CD4-positive, alpha-beta T cell treated with Interleukin-1 beta for 1 hour (primary cell): ENCODE measurements around the gene CORO1A.
"Not testable (repeated sequence)": the region's sequence is repeated elsewhere in the genome, so short reads cannot be mapped to it uniquely, and the experiment has no call there.

ENCODE experiments used
- DNase-seq, 2 donors: peaks; one replicate each; pipeline ENCODE4 v3.0.0-alpha.2; 2020 to 2022

The CORO1A gene

DNA sequence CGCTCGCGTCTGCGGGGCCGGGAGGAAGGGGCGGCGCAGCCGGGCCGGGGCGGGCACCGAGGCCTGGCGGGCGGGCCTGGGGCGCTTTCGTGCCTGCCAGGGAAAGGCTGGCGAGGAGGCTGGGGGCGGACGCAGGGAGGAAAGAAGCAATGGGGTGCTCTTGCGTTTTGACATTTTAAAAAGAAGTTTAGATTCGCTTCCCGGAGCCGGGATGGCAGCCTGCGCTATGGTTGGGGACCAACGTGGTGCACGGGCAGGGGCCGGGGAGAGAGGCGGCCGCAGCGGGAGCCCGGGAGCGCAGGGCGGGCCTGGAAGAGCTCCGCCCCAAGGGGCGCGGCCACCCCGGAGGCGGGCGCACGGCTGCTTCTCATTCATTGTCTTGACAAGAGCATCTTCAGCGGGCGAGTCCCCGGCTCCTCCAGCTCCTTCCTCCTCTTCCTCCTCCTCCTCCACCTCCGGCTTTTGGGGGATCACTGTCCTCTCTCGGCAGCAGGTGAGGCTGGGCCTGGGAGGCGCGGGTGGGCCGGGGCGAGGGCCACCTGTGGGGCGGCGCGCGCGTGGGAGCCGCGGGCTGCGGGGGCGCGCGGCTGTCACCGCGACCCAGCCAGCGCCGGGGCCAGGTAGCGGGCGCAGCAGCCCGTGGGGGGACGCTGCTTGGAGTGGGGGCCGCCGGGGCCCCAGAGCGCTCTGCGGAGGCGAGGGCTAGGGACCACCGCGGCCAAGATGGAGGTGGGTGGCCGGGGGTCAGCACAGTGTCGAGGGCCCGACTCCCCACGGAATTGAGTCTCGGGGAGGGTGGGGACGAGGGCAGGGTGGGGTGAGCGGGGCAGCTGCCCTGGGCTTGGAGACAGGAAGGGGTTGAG is at the start of gene CORO1A:
Gene CORO1A, plus strand, starts transcription at position 370 of the 863 bp plus-strand sequence. CDS start 1,608 bp downstream, outside the sequence.
- peak; percentile 80 to 83 for DNase-seq

DNA sequence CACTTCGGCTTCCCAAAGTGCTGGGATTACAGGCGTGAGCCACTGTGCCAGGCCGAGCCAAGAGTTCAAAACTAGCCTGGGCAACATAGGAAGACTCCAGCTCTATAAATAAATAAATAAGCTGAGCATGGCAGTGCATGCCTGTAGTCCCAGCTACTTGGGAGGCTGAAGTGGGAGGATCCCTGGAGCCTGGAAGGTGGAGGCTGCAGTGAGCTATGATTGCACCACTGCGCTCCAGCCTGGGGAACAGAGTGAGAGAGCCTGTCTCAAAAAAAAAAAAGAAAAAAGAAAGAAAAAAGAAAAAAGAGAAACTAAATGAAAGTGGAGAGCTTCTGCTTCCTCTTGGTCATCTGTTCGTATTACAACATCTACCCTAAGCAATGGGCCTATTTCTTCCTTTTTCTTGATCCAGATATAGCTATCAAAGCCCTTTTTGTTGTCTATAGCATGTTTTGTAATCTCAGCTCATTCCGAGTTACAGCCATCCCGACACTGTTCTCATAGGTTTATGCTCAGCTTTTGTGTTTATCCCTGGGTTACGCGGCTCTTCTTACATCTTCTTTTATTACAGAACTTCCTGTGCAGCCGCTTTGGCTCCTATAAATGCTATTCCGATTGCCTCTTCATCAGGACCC is 46.3 kb upstream of the CORO1A start:
- DNase-seq: no peak

DNA sequence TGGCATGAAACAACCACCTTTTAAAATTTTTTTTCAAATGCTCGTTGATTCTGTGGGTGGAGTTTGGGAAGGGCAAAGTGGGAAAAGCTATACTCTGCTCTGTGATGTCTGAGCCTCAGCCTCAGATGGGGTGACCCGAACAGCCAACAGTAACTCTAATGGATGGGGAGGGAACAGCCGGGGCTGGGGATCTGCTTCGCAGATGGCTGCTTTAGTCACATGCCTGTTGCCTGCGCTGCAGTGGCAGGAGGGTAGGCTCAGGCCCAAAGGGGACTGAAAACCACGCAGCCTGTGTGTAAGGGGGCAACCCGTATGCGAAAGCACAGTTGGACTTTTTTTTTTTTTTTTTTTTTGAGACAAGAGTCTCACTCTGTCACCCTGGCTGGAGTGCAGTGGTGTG is 45.5 kb upstream of the CORO1A start:
- no peak for DNase-seq

DNA sequence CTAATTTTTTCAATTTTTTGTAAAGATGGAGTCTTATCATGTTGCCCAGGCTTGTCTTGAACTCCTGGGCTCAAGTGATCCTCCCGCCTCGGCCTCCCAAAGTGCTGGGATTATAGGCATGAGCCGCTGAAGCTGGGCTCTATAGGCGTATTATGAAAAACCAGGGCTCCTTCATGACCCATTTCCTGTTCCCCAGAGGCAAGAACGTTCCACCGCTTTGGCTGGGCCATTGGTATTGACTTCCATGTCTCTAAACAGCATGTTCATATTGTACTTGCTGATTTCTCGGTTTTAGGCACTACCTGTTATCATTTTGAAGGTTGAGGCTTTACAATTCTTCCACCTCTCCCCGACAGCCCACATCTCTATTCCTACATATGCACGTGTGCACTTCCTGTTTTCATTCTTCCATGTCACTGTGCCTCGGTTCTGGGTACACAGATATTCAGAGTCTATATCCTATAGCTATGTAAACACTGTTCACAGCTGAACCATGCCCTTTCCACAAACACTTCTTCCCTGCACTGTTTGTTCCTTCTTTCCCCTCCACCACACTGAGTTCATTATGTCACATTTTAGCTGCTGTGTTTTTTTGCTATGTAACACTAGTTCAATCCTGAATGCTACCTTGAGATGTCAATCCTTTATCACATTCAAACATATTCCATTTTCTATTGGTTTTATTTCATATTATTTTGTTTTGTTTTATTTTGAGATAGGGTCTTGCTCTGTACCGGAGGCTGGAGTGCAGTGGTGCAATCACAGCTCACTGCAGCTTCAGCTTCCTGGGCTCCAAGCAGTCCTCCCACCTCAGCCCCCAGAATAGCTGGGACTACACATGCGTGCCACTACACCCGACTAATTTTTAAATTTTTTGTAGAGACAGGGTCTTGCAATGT is 43.6 kb upstream of the CORO1A start:
- no peak for DNase-seq

DNA sequence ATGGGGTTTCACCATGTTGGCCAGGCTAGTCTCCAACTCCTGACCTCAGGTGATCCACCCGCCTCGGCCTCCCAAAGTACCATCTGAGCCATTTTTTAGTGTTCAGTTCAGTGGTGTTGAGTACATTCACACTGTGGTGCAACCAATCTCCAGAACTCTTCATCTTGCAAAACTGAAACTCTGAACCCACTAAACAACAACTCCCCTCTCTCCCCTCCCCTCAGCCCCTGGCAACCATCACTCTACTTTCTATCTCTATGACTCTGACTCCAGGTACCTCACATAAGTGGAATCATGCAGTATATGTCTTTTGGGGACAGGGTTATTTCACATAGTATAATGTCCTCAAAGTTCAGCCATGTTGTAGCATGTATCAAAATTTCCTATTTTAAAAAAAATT is 41.7 kb upstream of the CORO1A start:
- no peak for DNase-seq

DNA sequence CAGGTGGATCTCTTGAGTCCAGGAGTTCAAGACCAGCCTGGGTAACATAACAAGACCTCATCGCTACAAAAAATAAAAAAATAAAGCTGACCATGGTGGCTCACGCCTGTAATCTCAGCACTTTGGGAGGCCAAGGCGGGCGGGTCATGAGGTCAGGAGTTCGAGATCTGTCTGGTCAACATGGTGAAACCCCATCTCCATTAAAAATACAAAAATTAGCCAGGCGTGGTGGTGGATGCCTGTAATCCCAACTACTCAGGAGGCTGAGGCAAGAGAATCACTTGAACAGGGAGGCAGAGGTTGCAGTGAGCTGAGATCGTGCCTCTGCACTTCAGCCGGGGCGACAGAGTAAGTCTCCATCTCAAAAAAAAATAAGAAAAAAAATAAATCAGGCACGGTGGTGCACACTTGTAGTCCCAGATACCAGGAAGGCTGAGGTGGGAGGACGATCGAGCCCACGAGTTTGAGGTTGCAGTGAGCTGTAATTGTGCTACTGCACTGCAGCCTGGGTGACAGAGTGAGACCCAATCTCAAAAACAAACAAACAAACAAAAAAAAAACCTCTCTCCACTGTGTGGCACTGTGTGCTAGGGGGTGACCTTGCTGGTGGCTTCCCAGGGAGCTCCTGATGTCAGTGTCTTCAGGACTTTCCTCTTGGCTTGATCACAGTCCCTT is 40.6 kb upstream of the CORO1A start:
- DNase-seq: peak; percentile 40 to 42

DNA sequence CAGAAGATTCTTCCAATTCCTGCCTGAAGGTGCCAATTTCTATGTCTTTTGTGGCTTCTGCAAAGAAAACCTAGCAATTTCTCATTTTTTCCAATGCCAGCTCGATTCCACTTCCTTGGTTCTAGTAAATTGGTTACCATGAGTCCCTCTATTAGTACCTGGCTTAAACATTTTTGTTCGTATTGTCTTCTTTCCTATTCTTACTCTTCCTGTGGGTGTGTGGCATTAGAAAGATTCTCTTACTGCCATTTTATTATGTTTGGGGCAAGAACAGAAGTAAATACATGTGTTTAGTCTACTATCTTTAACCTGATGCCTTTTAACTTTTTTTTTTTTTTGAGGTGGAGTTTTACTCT is 40.1 kb upstream of the CORO1A start:
- DNase-seq: no peak

DNA sequence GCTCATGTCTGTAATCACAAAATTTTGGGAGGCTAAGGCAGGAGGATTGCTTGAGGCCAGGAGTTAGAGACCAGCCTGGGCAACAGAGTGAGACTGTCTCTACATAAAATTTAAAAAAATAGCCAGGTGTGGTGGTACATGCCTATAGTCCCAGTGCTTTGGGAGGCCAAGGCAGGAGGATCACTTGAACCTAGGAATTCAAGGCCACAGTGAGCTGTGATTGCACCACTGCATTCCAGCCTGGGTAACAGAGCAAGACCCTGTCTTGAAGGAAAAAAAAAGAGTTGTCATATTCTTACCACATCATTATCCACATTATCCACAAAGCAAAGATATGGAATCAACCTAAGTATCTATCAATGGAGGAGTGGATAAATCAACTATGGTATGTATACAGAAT is 39.4 kb upstream of the CORO1A start:
- DNase-seq: no peak

DNA sequence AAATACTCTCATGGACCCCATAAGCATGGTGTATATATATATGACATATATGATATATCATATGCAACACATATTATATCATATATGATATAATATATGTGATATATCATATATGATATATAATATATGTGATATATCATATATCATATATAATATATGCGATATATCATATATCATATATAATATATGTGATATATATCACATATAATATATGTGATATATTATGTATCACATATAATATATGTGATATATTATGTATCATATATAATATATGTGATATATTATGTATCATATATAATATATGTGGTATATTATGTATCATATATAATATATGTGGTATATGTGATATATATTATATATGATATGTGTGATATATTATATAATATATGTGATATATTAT is 38.5 kb upstream of the CORO1A start:
- no peak for DNase-seq

DNA sequence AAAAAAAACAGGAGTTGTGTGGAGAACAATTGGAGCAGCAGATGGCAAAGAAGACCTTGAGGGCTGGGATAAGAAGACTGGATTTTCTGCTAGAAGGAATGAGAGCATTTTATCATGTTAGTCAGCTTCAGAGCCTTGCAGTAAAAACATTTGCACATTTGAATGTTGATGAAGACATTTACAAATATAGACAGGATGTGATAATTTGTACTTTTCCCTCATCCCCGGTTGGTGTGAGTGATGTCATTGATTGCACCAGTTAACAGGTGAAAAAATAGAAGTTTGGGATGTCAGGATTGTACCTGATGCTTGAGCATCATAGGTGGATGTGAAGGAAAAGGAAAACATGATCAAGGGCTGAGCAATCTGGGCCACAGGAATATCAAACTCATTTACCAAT is 37.7 kb upstream of the CORO1A start:
- DNase-seq: no peak

DNA sequence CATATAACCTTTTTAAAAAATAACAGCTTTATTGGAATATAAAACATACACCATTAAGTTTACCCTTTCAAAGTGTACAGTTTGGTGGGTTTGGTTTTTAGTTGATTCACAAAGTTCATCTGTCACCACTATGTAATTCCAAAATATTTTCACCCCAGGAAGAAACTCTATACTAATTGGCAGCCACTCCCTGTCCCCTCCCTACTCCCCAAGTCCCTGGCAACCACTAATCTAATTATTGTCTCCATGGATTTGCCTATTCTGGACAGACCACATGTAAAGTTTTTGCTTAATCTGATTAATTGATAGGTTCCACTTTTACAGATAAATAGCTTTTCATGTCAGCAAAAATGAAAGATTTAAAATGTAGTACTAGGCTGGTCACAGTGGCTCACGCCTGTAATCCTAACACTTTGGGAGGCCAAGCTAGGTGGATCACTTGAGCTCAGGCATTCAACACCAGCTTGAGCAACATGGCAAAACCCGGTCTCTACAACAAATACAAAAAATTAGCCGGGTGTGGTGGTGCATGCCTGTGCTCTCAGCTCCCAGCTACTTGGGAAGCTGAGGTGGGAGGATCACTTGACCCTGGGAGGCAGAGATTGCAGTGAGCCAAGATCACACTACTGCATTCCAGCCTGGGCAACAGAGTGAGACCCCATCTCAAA is 35.4 kb upstream of the CORO1A start:
- DNase-seq: no peak

DNA sequence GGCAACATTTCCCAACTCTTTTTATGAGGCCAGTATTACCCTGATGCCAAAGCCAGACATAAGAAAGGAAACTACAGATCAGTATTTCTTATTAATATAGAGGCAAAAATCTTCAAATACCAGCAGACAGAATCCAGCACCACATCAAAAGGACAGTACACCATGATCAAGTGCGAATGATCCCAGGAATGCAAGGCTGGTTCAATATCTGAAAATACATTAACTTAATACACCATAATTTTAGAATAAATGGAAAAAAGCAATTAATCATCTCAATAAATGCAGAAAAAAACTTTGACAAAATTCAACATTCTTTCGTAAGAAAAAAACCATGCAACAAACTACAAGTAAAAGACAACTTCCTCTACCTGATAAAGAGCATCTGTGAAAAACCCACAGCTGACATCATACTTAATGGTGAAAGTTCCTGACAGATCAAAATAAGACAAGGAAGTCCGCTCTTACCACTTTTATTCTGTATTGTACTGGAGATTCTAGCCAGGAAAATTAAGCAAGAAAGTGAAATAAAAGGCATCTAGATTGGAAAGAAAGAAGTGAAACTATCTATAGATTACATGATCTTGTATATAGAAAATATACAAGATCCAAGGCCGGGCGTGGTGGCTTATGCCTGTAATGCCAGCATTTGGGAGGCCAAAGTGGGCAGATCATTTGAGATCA is 34.0 kb upstream of the CORO1A start:
- DNase-seq: no peak

DNA sequence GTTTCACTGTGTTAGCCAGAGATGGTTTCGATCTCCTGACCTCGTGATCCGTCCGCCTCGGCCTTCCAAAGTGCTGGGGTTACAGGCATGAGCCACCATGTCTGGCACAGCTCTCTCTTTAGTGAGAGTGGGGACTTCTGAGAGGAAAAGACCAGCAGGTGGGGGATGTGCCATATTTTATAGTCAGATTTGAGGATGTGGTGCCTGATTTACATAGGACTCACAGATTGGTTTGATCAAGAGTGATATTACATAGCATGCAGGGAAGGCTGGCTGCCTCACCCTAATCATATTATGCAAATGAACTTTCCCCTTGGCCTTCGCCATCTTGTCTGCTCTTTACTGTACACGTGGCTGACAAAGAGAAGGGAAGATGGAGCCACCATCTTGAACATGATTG is 32.3 kb upstream of the CORO1A start:
- DNase-seq: no peak

DNA sequence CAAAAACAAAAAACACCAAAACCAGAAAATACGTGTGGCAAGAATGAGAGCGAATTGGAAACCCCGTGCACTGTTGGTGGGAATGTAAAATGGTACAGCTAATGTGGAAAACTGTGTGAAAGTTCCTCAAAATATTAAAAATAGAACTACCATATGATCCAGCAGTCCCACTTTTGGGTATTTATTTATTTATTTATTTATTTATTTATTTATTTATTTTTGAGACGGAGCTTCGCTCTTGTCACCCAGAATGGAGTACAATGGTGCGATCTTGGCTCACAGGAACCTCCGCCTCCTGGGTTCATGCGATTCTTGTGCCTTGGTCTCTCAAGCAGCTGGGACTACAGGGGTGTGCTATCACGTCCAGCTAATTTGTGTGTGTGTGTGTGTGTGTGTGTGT is 30.9 kb upstream of the CORO1A start:
- no peak for DNase-seq

DNA sequence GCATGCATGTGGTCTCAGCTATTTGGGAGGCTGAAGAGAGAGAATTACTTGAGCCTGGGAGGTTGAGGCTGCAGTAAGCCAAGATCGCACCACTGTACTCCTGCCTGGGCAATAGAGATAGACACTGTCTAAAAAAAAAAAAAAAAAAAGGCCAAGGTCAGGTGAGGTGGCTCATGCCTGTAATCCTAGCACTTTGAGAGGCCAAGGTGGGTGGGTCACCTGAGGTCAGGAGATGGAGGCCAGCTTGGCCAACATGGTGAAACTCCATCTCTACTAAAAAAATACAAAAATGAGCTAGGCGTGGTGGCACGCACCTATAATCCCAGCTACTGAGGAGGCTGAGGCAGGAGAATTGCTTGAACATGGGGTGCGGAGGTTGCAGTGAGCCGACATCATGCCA is 28.2 kb upstream of the CORO1A start:
- DNase-seq: no peak

DNA sequence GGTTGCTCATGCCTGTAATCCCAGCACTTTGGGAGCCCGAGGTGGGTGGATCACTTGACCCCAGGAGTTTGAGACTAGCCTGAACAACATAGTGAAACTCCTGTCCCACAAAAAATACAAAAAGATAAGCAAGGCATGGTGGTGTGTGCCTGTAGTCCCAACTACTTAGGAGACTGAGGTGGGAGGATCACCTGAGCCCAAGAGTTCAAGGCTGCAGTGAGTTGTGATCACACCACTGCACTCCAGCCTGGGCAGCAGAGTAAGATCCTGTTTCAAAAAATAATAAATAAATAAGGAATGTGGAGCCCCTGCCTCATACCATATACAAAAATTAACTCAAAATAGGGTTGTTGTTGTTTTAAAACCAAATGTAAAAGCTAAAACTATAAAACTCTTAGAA is 26.2 kb upstream of the CORO1A start:
- DNase-seq: no peak

DNA sequence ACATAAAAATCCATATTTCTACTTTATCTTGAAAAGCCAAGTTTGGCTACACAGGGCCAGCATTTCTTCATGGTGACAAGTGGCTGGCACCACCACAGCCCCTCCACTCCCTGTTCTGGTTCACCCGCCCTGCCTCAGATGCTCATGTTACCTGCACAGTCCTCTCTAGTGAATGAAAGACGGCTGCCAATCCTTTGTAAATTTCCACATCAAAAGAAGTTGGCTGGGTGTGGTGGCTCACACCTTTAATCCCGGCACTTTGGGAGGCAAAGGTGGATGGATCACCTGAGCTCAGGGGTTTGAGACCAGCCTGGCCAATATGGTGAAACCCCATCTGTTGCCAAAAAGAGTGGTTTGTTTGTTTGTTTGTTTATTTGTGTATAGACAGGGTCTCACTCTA is 19.9 kb upstream of the CORO1A start:
- no peak for DNase-seq

DNA sequence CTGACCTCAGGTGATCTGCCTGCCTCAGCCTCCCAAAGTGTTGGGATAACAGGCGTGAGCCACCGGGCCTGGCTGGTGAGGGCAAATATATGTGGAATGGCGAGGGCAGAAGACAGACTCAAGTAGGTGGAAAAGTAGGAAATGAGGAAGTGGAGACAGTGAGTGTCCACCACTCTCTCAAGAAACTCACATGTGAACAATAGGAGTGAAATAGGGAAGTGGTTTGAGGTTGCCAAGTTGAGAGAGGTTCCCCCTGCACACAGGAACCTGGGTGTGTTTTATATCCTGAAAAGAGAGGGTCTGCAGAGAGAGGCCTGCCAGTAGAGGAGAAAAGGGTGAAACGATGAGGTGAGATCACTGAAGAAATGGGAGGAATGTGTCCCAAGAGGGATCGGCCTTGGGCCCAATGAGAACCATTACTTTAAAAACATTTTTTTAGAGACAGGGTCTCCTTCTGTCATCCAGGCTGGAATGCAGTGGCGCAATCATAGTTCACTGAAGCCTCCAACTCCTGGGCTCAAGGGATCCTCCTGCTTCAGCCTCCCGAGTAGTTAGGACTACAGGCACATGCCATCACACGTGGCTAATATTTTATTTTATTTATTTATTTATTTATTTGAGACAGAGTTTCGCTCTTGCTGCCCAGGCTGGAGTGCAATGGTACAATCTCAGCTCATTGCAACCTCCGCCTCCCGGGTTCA is 17.1 kb upstream of the CORO1A start:
- peak; percentile 27 to 51 for DNase-seq

DNA sequence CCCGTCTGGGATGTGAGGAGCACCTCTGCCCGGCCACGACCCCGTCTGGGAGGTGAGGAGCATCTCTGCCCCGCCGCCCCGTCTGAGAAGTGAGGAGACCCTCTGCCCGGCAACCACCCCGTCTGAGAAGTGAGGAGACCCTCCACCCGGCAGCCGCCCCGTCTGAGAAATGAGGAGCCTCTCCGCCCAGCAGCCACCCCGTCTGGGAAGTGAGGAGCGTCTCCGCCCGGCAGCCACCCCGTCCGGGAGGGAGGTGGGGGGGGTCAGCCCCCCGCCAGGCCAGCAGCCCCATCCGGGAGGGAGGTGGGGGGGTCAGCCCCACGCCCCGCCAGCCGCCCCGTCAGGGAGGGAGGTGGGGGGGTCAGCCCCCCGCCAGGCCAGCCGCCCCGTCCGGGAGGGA is 14.7 kb upstream of the CORO1A start:
- not testable (repeated sequence) for DNase-seq

DNA sequence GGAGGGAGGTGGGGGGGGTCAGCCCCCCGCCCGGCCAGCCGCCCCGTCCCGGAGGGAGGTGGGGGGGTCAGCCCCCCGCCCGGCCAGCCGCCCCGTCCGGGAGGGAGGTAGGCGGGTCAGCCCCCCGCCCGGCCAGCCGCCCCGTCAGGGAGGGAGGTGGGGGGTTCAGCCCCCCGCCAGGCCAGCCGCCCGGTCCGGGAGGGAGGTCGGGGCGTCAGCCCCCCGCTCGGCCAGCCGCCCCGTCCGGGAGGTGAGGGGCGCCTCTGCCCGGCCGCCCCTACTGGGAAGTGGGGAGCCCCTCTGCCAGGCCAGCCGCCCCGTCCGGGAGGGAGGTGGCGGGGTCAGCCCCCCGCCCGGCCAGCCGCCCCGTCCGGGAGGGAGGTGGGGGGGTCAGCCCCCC is 14.0 kb upstream of the CORO1A start:
- DNase-seq: not testable (repeated sequence)

DNA sequence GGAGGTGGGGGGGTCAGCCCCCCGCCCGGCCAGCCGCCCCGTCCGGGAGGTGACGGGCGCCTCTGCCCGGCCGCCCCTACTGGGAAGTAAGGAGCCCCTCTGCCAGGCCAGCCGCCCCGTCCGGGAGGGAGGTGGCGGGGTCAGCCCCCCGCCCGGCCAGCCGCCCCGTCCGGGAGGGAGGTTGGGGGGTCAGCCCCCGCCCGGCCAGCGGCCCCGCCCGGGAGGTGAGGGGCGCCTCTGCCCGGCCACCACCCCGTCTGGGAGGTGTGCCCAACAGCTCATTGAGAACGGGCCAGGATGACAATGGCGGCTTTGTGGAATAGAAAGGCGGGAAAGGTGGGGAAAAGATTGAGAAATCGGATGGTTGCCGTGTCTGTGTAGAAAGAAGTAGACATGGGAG is 13.3 kb upstream of the CORO1A start:
- not testable (repeated sequence) for DNase-seq
